ENCODE measurements around the gene SPON1.

GRCh38 chr11:14288189-14288935 is 325.8 kb downstream of the SPON1 start:
- no peak for TF ChIP-seq CTCF (IDR thresholded peaks at IDR 0.05; ENCODE audit: control extremely low read depth in 1 of 3, insufficient read depth in 1 of 3, low read depth in 1 of 3, low read length in 3 of 3)
- TF ChIP-seq POLR2A (IDR thresholded peaks at IDR 0.05; ENCODE audit: control extremely low read depth in 1 of 2, low read depth in 2 of 2, low read length in 2 of 2), result no peak
- TF ChIP-seq ATF2 (IDR thresholded peaks at IDR 0.05; ENCODE audit: low read length), result no peak
- no peak for TF ChIP-seq POLR2AphosphoS5 (IDR thresholded peaks at IDR 0.05; ENCODE audit: low read depth, low read length)
- TF ChIP-seq SUZ12 (IDR thresholded peaks at IDR 0.05; ENCODE audit: low read length), result no peak
- TF ChIP-seq TAF1 (IDR thresholded peaks at IDR 0.05; ENCODE audit: low read depth, low read length), result no peak
- TF ChIP-seq TCF12 (IDR thresholded peaks at IDR 0.05; ENCODE audit: low read depth, low read length), result no peak
- no peak for TF ChIP-seq MAX (IDR thresholded peaks at IDR 0.05)
- no peak for TF ChIP-seq YY1 (IDR thresholded peaks at IDR 0.05; ENCODE audit: low read depth, low read length)
- no peak for TF ChIP-seq RBBP5 (IDR thresholded peaks at IDR 0.05; ENCODE audit: borderline replicate concordance, low read depth, low read length)
- no peak for TF ChIP-seq EZH2 (IDR thresholded peaks at IDR 0.05; ENCODE audit: low read depth, low read length, severe bottlenecking)
- TF ChIP-seq ATF3 (IDR thresholded peaks at IDR 0.05; ENCODE audit: insufficient read depth, low read depth, low read length), result no peak
- no peak for TF ChIP-seq SP4 (IDR thresholded peaks at IDR 0.05; ENCODE audit: low read length)
- TF ChIP-seq GTF2F1 (IDR thresholded peaks at IDR 0.05; ENCODE audit: borderline replicate concordance, low read depth, low read length), result no peak
